Thyroid gland (tissue), 4 donors: ENCODE results near the gene SPOCK2.

Experiments
- CTCF ChIP-seq, 6 experiments: fragments of 200-600 bp in 3 of 6; fragments of 450-650 bp in 3 of 6; sonication (generic) in 3 of 6; IDR thresholded peaks; one replicate each; pipeline ENCODE4 v1.5.1; 2016 to 2019; ENCODE audit warnings: antibody characterized with exemption in 6 of 6, mild to moderate bottlenecking in 2 of 6, inconsistent platforms in 1 of 6, moderate library complexity in 1 of 6
- POLR2A ChIP-seq, 2 donors: fragments of 450-650 bp; IDR thresholded peaks; one replicate each; pipeline ENCODE4 v1.6.1; 2017; ENCODE audit warnings: antibody characterized with exemption in 2 of 2, mild to moderate bottlenecking in 2 of 2, moderate library complexity in 1 of 2

- TF ChIP-seq CTCF (IDR thresholded peaks at IDR 0.05) (no peak), POLR2A (IDR thresholded peaks at IDR 0.05) (no peak)
Observed at GRCh38 chr10:72097448-72098300, 9.3 kb upstream of the SPOCK2 start.
